HG02759 (cell line): Measurements from ENCODE around the gene ZBTB20.

Experiments
- ATAC-seq: cut with Tn5 transposase; IDR thresholded peaks from one replicate; pipeline ENCODE4 v1.9.1; 2021; ENCODE audit warnings: mild to moderate bottlenecking, moderate library complexity; ENCODE audit not compliant: unreplicated experiment

ZBTB20 gene

GRCh38 chr3:114877378-114878113 is 269.5 kb downstream of the ZBTB20 start:
- ATAC-seq = no peak

GRCh38 chr3:114874522-114874971 is 272.5 kb downstream of the ZBTB20 start:
- ATAC-seq = no peak

GRCh38 chr3:114873591-114873990 is 273.5 kb downstream of the ZBTB20 start:
- ATAC-seq = no peak

- no peak for ATAC-seq
These were observed 274.5 kb downstream of the ZBTB20 start for GRCh38 chr3:114872588-114872987.

- no peak for ATAC-seq
These were observed 275.0 kb downstream of the ZBTB20 start for GRCh38 chr3:114872050-114872449.

- no peak for ATAC-seq
These were observed 279.1 kb downstream of the ZBTB20 start for GRCh38 chr3:114867835-114868503.

- ATAC-seq = no peak
These were observed 279.7 kb downstream of the ZBTB20 start for GRCh38 chr3:114867359-114867758.

- no peak for ATAC-seq
These were observed 280.7 kb downstream of the ZBTB20 start for GRCh38 chr3:114866430-114866829.

GRCh38 chr3:114864970-114865369 is 282.1 kb downstream of the ZBTB20 start:
- ATAC-seq = no peak

GRCh38 chr3:114863848-114864247 is 283.2 kb downstream of the ZBTB20 start:
- ATAC-seq = no peak

GRCh38 chr3:114861666-114862065 is 285.4 kb downstream of the ZBTB20 start:
- no peak for ATAC-seq

- ATAC-seq = no peak
These were observed 286.6 kb downstream of the ZBTB20 start for GRCh38 chr3:114860531-114860930.

GRCh38 chr3:114858329-114858728 is 288.8 kb downstream of the ZBTB20 start:
- no peak for ATAC-seq

- no peak for ATAC-seq
These were observed 289.8 kb downstream of the ZBTB20 start for GRCh38 chr3:114857299-114857701.

GRCh38 chr3:114856835-114857234 is 290.3 kb downstream of the ZBTB20 start:
- ATAC-seq = no peak

GRCh38 chr3:114855839-114856238 is 291.2 kb downstream of the ZBTB20 start:
- no peak for ATAC-seq

GRCh38 chr3:114852966-114853365 is 294.1 kb downstream of the ZBTB20 start:
- ATAC-seq = no peak

GRCh38 chr3:114850898-114851297 is 296.2 kb downstream of the ZBTB20 start:
- no peak for ATAC-seq

- ATAC-seq = no peak
These were observed 298.3 kb downstream of the ZBTB20 start for GRCh38 chr3:114848643-114849350.

GRCh38 chr3:114848082-114848481 is 299.0 kb downstream of the ZBTB20 start:
- no peak for ATAC-seq

GRCh38 chr3:114847564-114847963 is 299.5 kb downstream of the ZBTB20 start:
- no peak for ATAC-seq

GRCh38 chr3:114846779-114847178 is 300.3 kb downstream of the ZBTB20 start:
- ATAC-seq = no peak
